ENCODE measurements around the gene DKK2.

- TF ChIP-seq CEBPB (IDR thresholded peaks at IDR 0.05) (no peak), EP300 (IDR thresholded peaks at IDR 0.05) (no peak), CTCF (IDR thresholded peaks at IDR 0.05) (no peak), REST (IDR thresholded peaks at IDR 0.05) (no peak), POLR2A (IDR thresholded peaks at IDR 0.05; ENCODE audit: low read length) (no peak), HDAC2 (IDR thresholded peaks at IDR 0.05) (no peak), ELK1 (IDR thresholded peaks at IDR 0.05; ENCODE audit: low read depth, low read length) (no peak), MYC (IDR thresholded peaks at IDR 0.05; ENCODE audit: borderline replicate concordance, low read length) (no peak), CHD4 (IDR thresholded peaks at IDR 0.05; ENCODE audit: borderline replicate concordance) (no peak), USF2 (IDR thresholded peaks at IDR 0.05) (no peak), ZFP36 (IDR thresholded peaks at IDR 0.05; ENCODE audit: borderline replicate concordance, partially characterized antibody) (no peak), E2F6 (IDR thresholded peaks at IDR 0.05; ENCODE audit: borderline replicate concordance, low read depth) (no peak)
Observed at GRCh38 chr4:106985830-106986229, 50.3 kb downstream of the DKK2 start.

Measured in A549 (cell line).